GM23338 (cell line): Measurements from ENCODE around the gene CCDC196. TPM values are rescaled to one million over a fixed set of nuclear protein-coding genes. Genes with fewer than 3 reads are reported as not detected.

Source experiments
- ATAC-seq: fragments of 200-7000 bp; cut with Tn5 transposase; 3 replicates; pipeline ENCODE4 v1.9.1; 2020
- DNase-seq: peaks from one replicate; pipeline ENCODE4 v3.0.0-alpha.2; 2015; ENCODE audit warnings: low spot score
- H2AFZ ChIP-seq: fragments of 200-600 bp; sonication (generic); 2 replicates; pipeline ENCODE4 v1.8.0; 2016; ENCODE audit warnings: antibody characterized with exemption, mild to moderate bottlenecking, moderate library complexity
- H3F3A ChIP-seq: fragments of 200-600 bp; sonication (generic); replicated peaks from 2 replicates; pipeline ENCODE4 v1.8.0; 2017; ENCODE audit warnings: antibody characterized with exemption, mixed run types, low read depth
- H3K27ac ChIP-seq: fragments of 200-600 bp; sonication (generic); 2 replicates; pipeline ENCODE4 v1.6.1; 2016; ENCODE audit warnings: low read depth
- H3K27me3 ChIP-seq: fragments of 200-600 bp; sonication (generic); 2 replicates; pipeline ENCODE4 v1.8.0; 2016; ENCODE audit warnings: mild to moderate bottlenecking, mixed run types, moderate library complexity; ENCODE audit not compliant: insufficient read depth
- H3K36me3 ChIP-seq: fragments of 200-600 bp; sonication (generic); 2 replicates; pipeline ENCODE4 v1.8.0; 2016; ENCODE audit warnings: mild to moderate bottlenecking; ENCODE audit not compliant: insufficient read depth
- H3K4me1 ChIP-seq: fragments of 200-600 bp; sonication (generic); 2 replicates; pipeline ENCODE4 v1.8.0; 2016; ENCODE audit warnings: mild to moderate bottlenecking, moderate library complexity; ENCODE audit not compliant: insufficient read depth
- H3K4me2 ChIP-seq: fragments of 200-600 bp; sonication (generic); 2 replicates; pipeline ENCODE4 v1.7.1; 2017; ENCODE audit warnings: mixed run types
- H3K4me3 ChIP-seq: fragments of 200-600 bp; sonication (generic); 2 replicates; pipeline ENCODE4 v1.6.1; 2016; ENCODE audit warnings: mixed run types
- H3K79me2 ChIP-seq: fragments of 200-600 bp; sonication (generic); replicated peaks from 2 replicates; pipeline ENCODE4 v1.8.0; 2017; ENCODE audit warnings: mild to moderate bottlenecking; ENCODE audit not compliant: insufficient read depth
- H3K9me2 ChIP-seq: fragments of 200-600 bp; sonication (generic); 2 replicates; pipeline ENCODE4 v1.8.0; 2017; ENCODE audit not compliant: insufficient read depth
- H4K20me1 ChIP-seq: fragments of 200-600 bp; sonication (generic); replicated peaks from 2 replicates; pipeline ENCODE4 v1.8.0; 2017; ENCODE audit warnings: mild to moderate bottlenecking; ENCODE audit not compliant: insufficient read depth
- H3K27ac Mint-ChIP-seq: 2 replicates; pipeline ENCODE4 v1.8.0; 2020; ENCODE audit warnings: inconsistent platforms, mild to moderate bottlenecking, moderate library complexity, mixed read lengths
- H3K27me3 Mint-ChIP-seq: 3 replicates; pipeline ENCODE4 v1.8.0; 2022; ENCODE audit warnings: low read depth, mild to moderate bottlenecking, moderate library complexity, mixed read lengths, inconsistent platforms; ENCODE audit not compliant: insufficient read depth, poor library complexity
- H3K36me3 Mint-ChIP-seq: 3 replicates; pipeline ENCODE4 v1.8.0; 2021; ENCODE audit warnings: low read depth, mild to moderate bottlenecking, inconsistent platforms, moderate library complexity, mixed read lengths
- H3K4me1 Mint-ChIP-seq: 3 replicates; pipeline ENCODE4 v1.8.0; 2020; ENCODE audit warnings: mild to moderate bottlenecking, inconsistent platforms, mixed read lengths
- H3K4me3 Mint-ChIP-seq: 3 replicates; pipeline ENCODE4 v1.8.0; 2021; ENCODE audit warnings: moderate library complexity, mild to moderate bottlenecking, inconsistent platforms, mixed read lengths
- H3K9me3 Mint-ChIP-seq: 3 replicates; pipeline ENCODE4 v1.8.0; 2020; ENCODE audit warnings: moderate library complexity, mild to moderate bottlenecking, inconsistent platforms, mixed read lengths
- CREB1 ChIP-seq: fragments of 250-450 bp; sonication (Bioruptor Pico); IDR thresholded peaks from 2 replicates; pipeline ENCODE4 v1.5.0; 2020; ENCODE audit warnings: low read depth, mild to moderate bottlenecking, moderate library complexity
- CTCF ChIP-seq, 2 experiments: fragments of 200-600 bp in 1 of 2; sonication (generic) in 1 of 2; conservative IDR thresholded peaks; 2 replicates each; pipeline versions ENCODE4 v1.5.1 to v1.6.1; 2016 to 2017; ENCODE audit warnings: antibody characterized with exemption in 2 of 2, low read depth in 2 of 2, mild to moderate bottlenecking in 2 of 2, moderate library complexity in 1 of 2
- ETS1 ChIP-seq: IDR thresholded peaks from 2 replicates; pipeline ENCODE4 v1.6.1; 2016; ENCODE audit warnings: antibody characterized with exemption
- EZH2 ChIP-seq: fragments of 200-600 bp; sonication (generic); IDR thresholded peaks from one replicate; pipeline ENCODE4 v1.8.0; 2017; ENCODE audit warnings: antibody characterized with exemption, mild to moderate bottlenecking, low read depth; ENCODE audit not compliant: unreplicated experiment
- EZH2phosphoT487 ChIP-seq: fragments of 200-600 bp; sonication (generic); IDR thresholded peaks from one replicate; pipeline ENCODE4 v1.8.1; 2018; ENCODE audit warnings: antibody characterized with exemption; ENCODE audit not compliant: unreplicated experiment
- JUNB ChIP-seq: IDR thresholded peaks from one replicate; pipeline ENCODE4 v1.6.1; 2016; ENCODE audit warnings: antibody characterized with exemption; ENCODE audit not compliant: unreplicated experiment
- NANOG ChIP-seq: IDR thresholded peaks from 2 replicates; pipeline ENCODE4 v1.6.1; 2016; ENCODE audit warnings: antibody characterized with exemption, borderline replicate concordance
- POLR2AphosphoS5 ChIP-seq: IDR thresholded peaks from 2 replicates; pipeline ENCODE4 v1.6.1; 2016; ENCODE audit warnings: antibody characterized with exemption, low read depth
- REST ChIP-seq: IDR thresholded peaks from one replicate; pipeline ENCODE4 v1.6.1; 2018; ENCODE audit warnings: antibody characterized with exemption; ENCODE audit not compliant: unreplicated experiment
- STAT1 ChIP-seq: IDR thresholded peaks from one replicate; pipeline ENCODE4 v1.6.1; 2016; ENCODE audit warnings: antibody characterized with exemption; ENCODE audit not compliant: unreplicated experiment
- ZNF114 ChIP-seq: fragments of 250-450 bp; sonication (Bioruptor Pico); IDR thresholded peaks from 2 replicates; pipeline ENCODE4 v1.5.0; 2020; ENCODE audit warnings: mild to moderate bottlenecking, moderate library complexity
- ZNF331 ChIP-seq: fragments of 250-450 bp; sonication (Bioruptor Pico); IDR thresholded peaks from 2 replicates; pipeline ENCODE4 v1.5.0; 2020; ENCODE audit warnings: low read depth, mild to moderate bottlenecking, moderate library complexity
- ZNF462 ChIP-seq: fragments of 250-450 bp; sonication (Bioruptor Pico); IDR thresholded peaks from 2 replicates; pipeline ENCODE4 v1.5.0; 2020; ENCODE audit warnings: mild to moderate bottlenecking, moderate library complexity
- polyA plus RNA-seq: library from polyadenylated mRNA; unstranded; fragments of >200 nt; fragmentation: Nextera tagmentation; extraction: Ambion mirVana; gene quantifications from 2 replicates; pipeline ENCODE4 v1.2.1, GENCODE V29; 2016
- total RNA-seq: library from RNA; depleted of rRNA; stranded (reverse); fragments of >200 nt; shearing (Covaris generic); gene quantifications from 2 replicates; pipeline ENCODE4 v1.2.3, GENCODE V29; 2014

CCDC196 gene
- total and polyA plus RNA-seq, 2 experiments from 2014 or later = 0.27 TPM; not detected in 1

GRCh38 chr14:66442953-66443571, 43.1 kb upstream of the CCDC196 start:
- H3K27ac Mint-ChIP-seq = no peak overlapping the region
- Histone ChIP-seq H3K4me1 (no peaks in the 10 kb centered on the region), H3K27me3 (no peaks in the 10 kb centered on the region), H3K9me2 (no peaks in the 10 kb centered on the region), H3K4me2 (no peak overlapping the region), H3F3A (no peaks in the 10 kb centered on the region), H3K79me2 (no peaks in the 10 kb centered on the region), H3K4me3 (no peak overlapping the region), H4K20me1 (no peaks in the 10 kb centered on the region), H2AFZ (no peak overlapping the region), H3K27ac (no peak overlapping the region), H3K36me3 (no peaks in the 10 kb centered on the region)
- H3K4me1 Mint-ChIP-seq = no peaks in the 10 kb centered on the region
- no peaks in the 10 kb centered on the region for H3K36me3 Mint-ChIP-seq
- no peak for TF ChIP-seq EZH2phosphoT487
- no peak for TF ChIP-seq POLR2AphosphoS5
- no peak for TF ChIP-seq CTCF (conservative IDR thresholded peaks at IDR 0.05; ENCODE audit: low read depth in 2 of 2)
- no peak for TF ChIP-seq ZNF114
- no peak for TF ChIP-seq EZH2
- TF ChIP-seq ETS1 = no peak
- TF ChIP-seq STAT1 = no peak
- no peak for TF ChIP-seq REST
- no peak for TF ChIP-seq ZNF331
- no peak for TF ChIP-seq CREB1 (CRISPR knock-in tag)
- no peak for TF ChIP-seq NANOG
- no peak for TF ChIP-seq JUNB
- TF ChIP-seq ZNF462 (CRISPR knock-in tag) = no peak
- no peak overlapping the region for H3K4me3 Mint-ChIP-seq
- ATAC-seq (no peak), DNase-seq (no peak)
- H3K27me3 Mint-ChIP-seq = no peaks in the 10 kb centered on the region
- peaks cover 14% of the 10 kb centered on the region for H3K9me3 Mint-ChIP-seq
